ENCODE measurements around the gene LAMC2.

The LAMC2 gene

DNA sequence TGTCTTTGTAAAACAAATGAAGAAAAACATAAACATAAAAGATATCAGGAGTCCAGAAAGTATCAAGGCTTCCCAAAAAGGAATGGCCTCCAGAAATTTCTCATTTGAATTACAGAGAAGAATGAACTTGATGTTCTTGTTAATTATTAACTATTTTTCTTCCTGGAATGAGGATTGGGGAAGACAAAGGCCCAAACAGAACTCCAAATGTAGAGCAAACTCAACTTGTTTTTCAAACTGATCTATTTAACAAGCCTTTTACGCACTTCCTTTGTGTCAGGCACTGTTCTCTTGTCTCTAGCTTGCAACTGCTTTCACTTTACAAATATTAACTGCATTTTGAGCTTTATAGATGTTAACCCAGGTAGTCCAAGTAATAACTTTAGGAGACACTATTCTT lies 45.5 kb downstream of the LAMC2 start:
- no peak for DNase-seq (ENCODE audit: low read depth)
- TF ChIP-seq CTCF (IDR thresholded peaks at IDR 0.05; ENCODE audit: insufficient read depth, low read depth, low read length, missing control alignments), result no peak
- no peak overlapping the region for H3K4me3 ChIP-seq (ENCODE audit: low read length)

- no peak for TF ChIP-seq CTCF (IDR thresholded peaks at IDR 0.05; ENCODE audit: insufficient read depth, low read depth, low read length, missing control alignments)
- H3K4me3 ChIP-seq (ENCODE audit: low read length), result no peak overlapping the region
- no peak for DNase-seq (ENCODE audit: low read depth)
These were observed 47.0 kb downstream of the LAMC2 start for GRCh38 chr1:183233113-183233512.

DNA sequence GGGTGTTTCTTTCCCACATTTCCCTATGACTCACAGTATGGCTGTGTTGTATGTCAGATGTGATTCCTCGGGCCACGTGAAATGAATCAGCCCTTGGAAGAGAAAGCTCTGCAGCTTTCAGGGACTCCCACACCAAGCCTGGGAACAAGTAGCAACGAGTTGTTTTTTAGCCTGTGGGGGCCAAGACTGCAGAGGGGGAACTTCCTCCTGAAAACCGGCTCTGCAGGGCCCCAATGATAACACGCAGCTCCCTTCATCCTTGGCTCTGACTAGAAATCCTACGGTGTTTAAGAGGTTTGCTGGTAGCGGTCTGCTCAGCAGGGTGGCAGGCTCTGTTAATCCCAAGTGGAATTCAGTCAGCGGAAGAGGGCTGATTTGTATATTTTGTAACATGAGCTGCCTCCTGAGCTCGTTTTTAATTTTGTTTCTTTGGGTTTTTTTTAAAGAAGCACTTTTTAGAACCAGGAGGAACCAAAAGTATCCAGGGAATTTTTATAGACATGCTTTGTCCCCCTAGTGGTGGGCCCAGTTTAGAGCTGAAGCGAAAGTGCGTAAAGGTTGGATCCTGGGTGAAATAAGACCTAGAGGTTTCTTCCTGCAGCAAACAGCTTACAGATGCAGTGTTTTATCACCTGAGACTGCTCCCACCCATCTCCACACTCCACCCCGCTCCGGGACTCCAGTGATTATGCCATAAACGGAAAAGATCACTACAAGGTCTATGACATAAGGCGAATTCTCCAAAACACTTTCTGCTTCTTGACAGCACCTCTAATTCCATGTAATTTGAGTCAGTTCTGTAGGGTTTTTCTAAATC lies 48.8 kb downstream of the LAMC2 start:
- TF ChIP-seq CTCF (IDR thresholded peaks at IDR 0.05; ENCODE audit: insufficient read depth, low read depth, low read length, missing control alignments), result peak; percentile 66

GRCh38 chr1:183235503-183235902 lies 49.4 kb downstream of the LAMC2 start:
- TF ChIP-seq CTCF (IDR thresholded peaks at IDR 0.05; ENCODE audit: insufficient read depth, low read depth, low read length, missing control alignments), result no peak
- H3K4me3 ChIP-seq (ENCODE audit: low read length), result no peak overlapping the region
- DNase-seq (ENCODE audit: low read depth), result no peak

More for the DNA sequence above, 48.8 kb downstream of the LAMC2 start:
- DNase-seq (ENCODE audit: low read depth), result peak; percentile 98
- peak overlapping the region; percentile 1 for H3K4me3 ChIP-seq (ENCODE audit: low read length)

DNA sequence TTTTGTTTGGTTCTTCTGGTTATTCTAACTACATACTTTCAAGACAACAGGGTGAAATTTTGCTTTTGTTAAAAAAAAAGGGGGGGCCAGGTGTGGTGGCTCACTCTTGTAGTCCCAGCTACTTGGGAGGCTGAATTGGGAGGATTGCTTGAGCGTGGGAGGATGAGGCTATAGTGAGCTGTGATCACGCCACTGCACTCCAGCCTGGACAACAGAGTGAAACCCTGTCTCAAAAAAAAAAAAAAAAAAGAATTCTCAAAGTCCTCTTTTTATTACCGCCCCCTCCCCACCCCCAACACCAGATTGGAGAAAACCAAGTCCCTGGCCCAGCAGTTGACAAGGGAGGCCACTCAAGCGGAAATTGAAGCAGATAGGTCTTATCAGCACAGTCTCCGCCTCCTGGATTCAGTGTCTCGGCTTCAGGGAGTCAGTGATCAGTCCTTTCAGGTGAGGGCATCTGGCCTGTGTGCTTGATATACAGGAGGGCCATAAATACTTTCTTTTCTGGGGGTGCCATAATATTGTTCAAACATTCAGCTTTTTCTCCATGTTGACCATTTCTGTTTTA lies 50.2 kb downstream of the LAMC2 start:
- no peak overlapping the region for H3K4me3 ChIP-seq (ENCODE audit: low read length)
- TF ChIP-seq CTCF (IDR thresholded peaks at IDR 0.05; ENCODE audit: insufficient read depth, low read depth, low read length, missing control alignments), result no peak
- DNase-seq (ENCODE audit: low read depth), result no peak

DNA sequence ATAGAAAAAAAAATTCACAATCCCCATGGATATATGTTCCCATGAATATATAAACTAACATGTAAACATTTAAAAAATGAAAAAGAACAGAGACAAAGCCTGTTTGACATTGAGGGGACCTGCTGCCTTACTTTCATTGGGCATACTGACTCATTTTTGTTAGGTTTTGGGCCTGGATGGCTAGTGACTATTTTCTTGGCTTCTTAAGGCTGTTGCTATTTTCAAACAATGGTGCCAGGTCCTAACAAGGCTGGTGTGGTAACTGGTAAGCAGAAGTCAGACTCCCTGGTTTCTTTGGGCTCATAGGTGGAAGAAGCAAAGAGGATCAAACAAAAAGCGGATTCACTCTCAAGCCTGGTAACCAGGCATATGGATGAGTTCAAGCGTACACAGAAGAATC lies 51.0 kb downstream of the LAMC2 start:
- no peak for TF ChIP-seq CTCF (IDR thresholded peaks at IDR 0.05; ENCODE audit: insufficient read depth, low read depth, low read length, missing control alignments)
- no peak overlapping the region for H3K4me3 ChIP-seq (ENCODE audit: low read length)
- no peak for DNase-seq (ENCODE audit: low read depth)

All from epithelial cell of esophagus (primary cell).